ENCODE results near the gene ADGRB2. TPM values are rescaled to one million over a fixed set of nuclear protein-coding genes. Genes with fewer than 3 reads are reported as not detected.

The ADGRB2 gene
- polyA plus RNA-seq, 5 donors, result 11.2 to 28.8 (median 16.6) TPM

- DNase-seq, result no peak
Measured at GRCh38 chr1:31702836-31703404, 61.2 kb downstream of the ADGRB2 start.

GRCh38 chr1:31701091-31701736, 62.9 kb downstream of the ADGRB2 start:
- DNase-seq, result peak; percentile 80 to 87

GRCh38 chr1:31700468-31701090, 63.6 kb downstream of the ADGRB2 start:
- DNase-seq, result no peak

- DNase-seq, result no peak
Measured at GRCh38 chr1:31699341-31699891, 64.7 kb downstream of the ADGRB2 start.

GRCh38 chr1:31697369-31697984, 66.7 kb downstream of the ADGRB2 start:
- DNase-seq, result no peak

GRCh38 chr1:31696242-31696641, 67.9 kb downstream of the ADGRB2 start:
- DNase-seq, result no peak

GRCh38 chr1:31695327-31695726, 68.8 kb downstream of the ADGRB2 start:
- no peak for DNase-seq

- no peak for DNase-seq
Measured at GRCh38 chr1:31694964-31695313, 69.2 kb downstream of the ADGRB2 start.

GRCh38 chr1:31694069-31694963, 69.8 kb downstream of the ADGRB2 start:
- no peak for DNase-seq

- no peak for DNase-seq
Measured at GRCh38 chr1:31693231-31693630, 70.9 kb downstream of the ADGRB2 start.

- DNase-seq, result no peak
Measured at GRCh38 chr1:31691951-31692350, 72.2 kb downstream of the ADGRB2 start.

GRCh38 chr1:31691446-31691845, 72.7 kb downstream of the ADGRB2 start:
- DNase-seq, result no peak

GRCh38 chr1:31690921-31691320, 73.2 kb downstream of the ADGRB2 start:
- DNase-seq, result no peak

- no peak for DNase-seq
Measured at GRCh38 chr1:31689854-31690253, 74.3 kb downstream of the ADGRB2 start.

- DNase-seq, result no peak
Measured at GRCh38 chr1:31689379-31689778, 74.8 kb downstream of the ADGRB2 start.

- no peak for DNase-seq
Measured at GRCh38 chr1:31688233-31688918, 75.8 kb downstream of the ADGRB2 start.

GRCh38 chr1:31687601-31688000, 76.5 kb downstream of the ADGRB2 start:
- DNase-seq, result no peak

- DNase-seq, result no peak
Measured at GRCh38 chr1:31685795-31686194, 78.3 kb downstream of the ADGRB2 start.

- DNase-seq, result no peak
Measured at GRCh38 chr1:31683997-31684396, 80.1 kb downstream of the ADGRB2 start.

GRCh38 chr1:31681415-31681814, 82.7 kb downstream of the ADGRB2 start:
- DNase-seq, result no peak

GRCh38 chr1:31679676-31680230, 84.4 kb downstream of the ADGRB2 start:
- DNase-seq, result no peak

Data from right lung (tissue), 5 donors.